Brain microvascular endothelial cell (primary cell): ENCODE results near the gene NDUFS7.

ENCODE experiments used
- DNase-seq: peaks from one replicate; pipeline ENCODE4 v3.0.0-alpha.2; 2020
- H3K27ac ChIP-seq: fragments of 250-450 bp; sonication (Bioruptor Pico); 2 replicates; pipeline ENCODE4 v1.5.1; 2020; ENCODE audit warnings: mild to moderate bottlenecking, moderate library complexity
- H3K27me3 ChIP-seq: fragments of 250-450 bp; sonication (Bioruptor Pico); replicated peaks from 2 replicates; pipeline ENCODE4 v1.5.1; 2020; ENCODE audit warnings: mild to moderate bottlenecking
- H3K36me3 ChIP-seq: fragments of 250-450 bp; sonication (Bioruptor Pico); replicated peaks from 2 replicates; pipeline ENCODE4 v1.5.1; 2020; ENCODE audit warnings: mild to moderate bottlenecking
- H3K4me3 ChIP-seq: 2 replicates; pipeline ENCODE4 v1.5.1; 2011; ENCODE audit warnings: low read depth, mild to moderate bottlenecking, control low read depth, low read length, moderate library complexity
- CTCF ChIP-seq: IDR thresholded peaks from 2 replicates; pipeline ENCODE4 v1.5.1; 2011; ENCODE audit warnings: low read depth, mild to moderate bottlenecking, moderate library complexity, low read length, control low read depth, inconsistent platforms; ENCODE audit errors: missing control alignments
- in situ Hi-C: cut with HindIII; loops from 2 replicates; pipeline ENCODE4 v1.10.0; 2017; ENCODE audit warnings: low sequenced_read_pairs, low pct_ligation_motif_present

Gene NDUFS7

GRCh38 chr19:1366899-1367870, 16.5 kb upstream of the NDUFS7 start:
- TF ChIP-seq CTCF = no peak

GRCh38 chr19:1369214-1369805, 14.4 kb upstream of the NDUFS7 start:
- peaks cover 63% of the 10 kb centered on the region for H3K36me3 ChIP-seq

More at GRCh38 chr19:1366899-1367870, 16.5 kb upstream of the NDUFS7 start:
- DNase-seq = no peak
- H3K4me3 ChIP-seq = no peak overlapping the region
- H3K27me3 ChIP-seq = no peaks in the 10 kb centered on the region
- in situ Hi-C loops = no loop called here
- peaks cover 62% of the 10 kb centered on the region for H3K36me3 ChIP-seq
- H3K27ac ChIP-seq = no peak overlapping the region

GRCh38 chr19:1370579-1371361, 12.9 kb upstream of the NDUFS7 start:
- Histone ChIP-seq H3K36me3 (peaks cover 61% of the 10 kb centered on the region), H3K27ac (no peak overlapping the region), H3K4me3 (no peak overlapping the region), H3K27me3 (no peaks in the 10 kb centered on the region)
- in situ Hi-C loops = loop anchor here (10.0 kb wide), 1 partner anchor 86 kb away; the partner anchor contains the start of gene EFNA2
- no peak for TF ChIP-seq CTCF
- no peak for DNase-seq

More at GRCh38 chr19:1369214-1369805, 14.4 kb upstream of the NDUFS7 start:
- TF ChIP-seq CTCF = no peak
- Histone ChIP-seq H3K27me3 (no peaks in the 10 kb centered on the region), H3K27ac (no peak overlapping the region), H3K4me3 (no peak overlapping the region)
- in situ Hi-C loops = no loop called here
- DNase-seq = no peak

GRCh38 chr19:1373042-1373533, 10.6 kb upstream of the NDUFS7 start:
- Histone ChIP-seq H3K27ac (no peak overlapping the region), H3K27me3 (no peaks in the 10 kb centered on the region), H3K4me3 (no peak overlapping the region), H3K36me3 (peaks cover 50% of the 10 kb centered on the region)
- no peak for TF ChIP-seq CTCF
- DNase-seq = no peak
- in situ Hi-C loops = loop anchor here (10.0 kb wide), 1 partner anchor 88 kb away; the partner anchor contains the start of gene EFNA2

GRCh38 chr19:1373534-1374249, 10.0 kb upstream of the NDUFS7 start:
- no peak for TF ChIP-seq CTCF
- Histone ChIP-seq H3K36me3 (peaks cover 46% of the 10 kb centered on the region), H3K27me3 (no peaks in the 10 kb centered on the region), H3K27ac (no peak overlapping the region), H3K4me3 (no peak overlapping the region)
- no peak for DNase-seq
- in situ Hi-C loops = loop anchor here (10.0 kb wide), 1 partner anchor 89 kb away; the partner anchor contains the start of gene EFNA2
